Raji (cell line): Measurements from ENCODE around the gene SLCO2B1.

Experiments used
- POLR2A ChIP-seq: IDR thresholded peaks from 2 replicates; pipeline ENCODE4 v1.6.1; 2011; ENCODE audit warnings: low read depth, low read length, control low read depth; ENCODE audit not compliant: insufficient read depth

Gene SLCO2B1

GRCh38 chr11:75150879-75151278, at the start of gene SLCO2B1:
SLCO2B1 (plus strand) TSS chr11:75151107; CDS start chr11:75151382, 275 bp downstream.
- TF ChIP-seq POLR2A, result no peak

- TF ChIP-seq POLR2A, result no peak
Measured at GRCh38 chr11:75101424-75102128, 49.3 kb upstream of the SLCO2B1 start.

GRCh38 chr11:75103380-75104026, 47.4 kb upstream of the SLCO2B1 start:
- TF ChIP-seq POLR2A, result no peak

- TF ChIP-seq POLR2A, result no peak
Measured at GRCh38 chr11:75105462-75105925, 45.4 kb upstream of the SLCO2B1 start.

GRCh38 chr11:75107187-75107586, 43.7 kb upstream of the SLCO2B1 start:
- TF ChIP-seq POLR2A, result no peak

GRCh38 chr11:75112200-75112599, 38.7 kb upstream of the SLCO2B1 start:
- TF ChIP-seq POLR2A, result no peak

- TF ChIP-seq POLR2A, result no peak
Measured at GRCh38 chr11:75113030-75113429, 37.9 kb upstream of the SLCO2B1 start.

GRCh38 chr11:75114465-75114864, 36.4 kb upstream of the SLCO2B1 start:
- no peak for TF ChIP-seq POLR2A

- no peak for TF ChIP-seq POLR2A
Measured at GRCh38 chr11:75118577-75118976, 32.3 kb upstream of the SLCO2B1 start.

- no peak for TF ChIP-seq POLR2A
Measured at GRCh38 chr11:75126564-75126963, 24.3 kb upstream of the SLCO2B1 start.

GRCh38 chr11:75132080-75132479, 18.8 kb upstream of the SLCO2B1 start:
- TF ChIP-seq POLR2A, result no peak

GRCh38 chr11:75133976-75134375, 16.9 kb upstream of the SLCO2B1 start:
- TF ChIP-seq POLR2A, result no peak

- TF ChIP-seq POLR2A, result no peak
Measured at GRCh38 chr11:75135021-75135650, 15.8 kb upstream of the SLCO2B1 start.

GRCh38 chr11:75135651-75136050, 15.3 kb upstream of the SLCO2B1 start:
- no peak for TF ChIP-seq POLR2A

- TF ChIP-seq POLR2A, result no peak
Measured at GRCh38 chr11:75140269-75141138, 10.4 kb upstream of the SLCO2B1 start.
